Left ventricle myocardium inferior (tissue), 1 donor: ENCODE data around the gene MYT1. TPM values are rescaled to one million over a fixed set of nuclear protein-coding genes. Genes with fewer than 3 reads are reported as not detected.

Source experiments
- DNase-seq: peaks from one replicate; pipeline ENCODE4 v3.0.0-alpha.2; 2020
- H3K27ac ChIP-seq: fragments of 200-600 bp; replicated peaks from 2 replicates; pipeline ENCODE4 v1.8.0; 2021
- H3K27me3 ChIP-seq: fragments of 200-600 bp; 2 replicates; pipeline ENCODE4 v1.8.0; 2021; ENCODE audit warnings: low read depth
- H3K36me3 ChIP-seq: fragments of 200-600 bp; 2 replicates; pipeline ENCODE4 v1.8.0; 2021
- H3K4me1 ChIP-seq: fragments of 200-600 bp; 2 replicates; pipeline ENCODE4 v1.8.0; 2021
- H3K4me3 ChIP-seq: fragments of 200-600 bp; 2 replicates; pipeline ENCODE4 v1.8.0; 2021; ENCODE audit warnings: mild to moderate bottlenecking, moderate library complexity
- H3K9me3 ChIP-seq: fragments of 200-600 bp; replicated peaks from 2 replicates; pipeline ENCODE4 v1.8.0; 2021
- CTCF ChIP-seq: fragments of 200-600 bp; IDR thresholded peaks from 2 replicates; pipeline ENCODE4 v1.8.0; 2021; ENCODE audit warnings: antibody characterized with exemption, mild to moderate bottlenecking, borderline replicate concordance
- intact Hi-C: fragments of 100-400 bp; cut with micrococcal nuclease; formaldehyde crosslinking; loops from one replicate; pipeline ENCODE4 v1.11.0; 2022
- total RNA-seq: library from RNA; stranded (reverse); fragmentation: NEBNext Ultra II Directional; extraction: Animal tissue kit (Norgen Biotek cat#: 25700); gene quantifications from one replicate; pipeline ENCODE4 v1.2.1, GENCODE V29; 2021
- donor health status: DM: no; HTN: yes; CAD: no; lungs with severe emphysema.

The MYT1 gene
- total RNA-seq, 1 donor from 2014 or later, result 0.11 TPM

DNA sequence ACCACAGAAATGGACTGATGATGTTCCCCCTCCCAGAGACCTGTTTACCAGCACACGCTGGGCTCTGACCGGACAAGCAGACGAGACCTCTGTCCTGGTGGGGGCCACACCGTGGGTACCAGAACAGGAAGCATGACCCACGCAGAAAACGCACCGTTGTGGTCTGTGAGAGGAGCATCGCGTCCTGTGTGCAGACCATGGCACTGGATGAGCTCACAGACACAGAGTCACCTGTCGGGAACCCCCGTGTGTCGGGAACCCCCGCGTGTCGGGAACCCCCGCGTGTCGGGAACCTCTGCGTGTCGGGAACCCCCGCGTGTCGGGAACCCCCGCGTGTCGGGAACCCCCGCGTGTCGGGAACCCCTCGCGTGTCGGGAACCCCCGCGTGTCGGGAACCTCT, 37.4 kb downstream of the MYT1 start:
- H3K36me3 ChIP-seq, result no peaks in the 10 kb centered on the region
- TF ChIP-seq CTCF, result no peak
- no peaks in the 10 kb centered on the region for H3K4me1 ChIP-seq
- H3K27me3 ChIP-seq, result peaks cover 74% of the 10 kb centered on the region
- no peaks in the 10 kb centered on the region for H3K9me3 ChIP-seq
- no peak for DNase-seq
- H3K27ac ChIP-seq, result no peak overlapping the region
- intact Hi-C loops, result no loop called here
- no peak overlapping the region for H3K4me3 ChIP-seq

- H3K9me3 ChIP-seq, result no peaks in the 10 kb centered on the region
- no peak for TF ChIP-seq CTCF
- no peaks in the 10 kb centered on the region for H3K36me3 ChIP-seq
- H3K4me3 ChIP-seq, result no peak overlapping the region
- peaks cover 61% of the 10 kb centered on the region for H3K27me3 ChIP-seq
- H3K27ac ChIP-seq, result no peak overlapping the region
- no peaks in the 10 kb centered on the region for H3K4me1 ChIP-seq
- DNase-seq, result no peak
- intact Hi-C loops, result no loop called here
Observed at GRCh38 chr20:64203037-64203777, 39.0 kb downstream of the MYT1 start.

DNA sequence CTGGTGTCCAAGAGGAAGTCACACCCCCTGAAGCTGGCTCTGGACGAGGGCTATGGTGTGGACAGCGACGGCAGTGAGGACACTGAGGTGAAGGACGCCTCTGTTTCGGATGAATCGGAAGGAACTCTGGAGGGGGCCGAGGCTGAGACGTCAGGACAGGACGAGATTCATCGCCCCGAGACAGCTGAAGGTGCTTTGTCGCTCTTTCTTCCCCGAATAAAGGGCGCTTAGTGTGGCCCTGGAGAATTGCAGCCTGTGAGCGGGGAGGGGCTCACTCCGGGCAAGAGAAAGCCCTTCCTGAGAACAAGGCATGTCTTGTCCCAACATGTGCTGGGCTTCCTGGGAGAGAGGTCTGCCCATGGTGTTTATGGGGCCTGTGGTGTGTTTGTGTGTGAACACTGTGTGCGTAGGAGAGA, 41.4 kb downstream of the MYT1 start:
- Histone ChIP-seq H3K4me3 (no peak overlapping the region), H3K27me3 (peaks cover 39% of the 10 kb centered on the region), H3K27ac (no peak overlapping the region), H3K9me3 (no peaks in the 10 kb centered on the region), H3K4me1 (no peaks in the 10 kb centered on the region), H3K36me3 (no peaks in the 10 kb centered on the region)
- no peak for DNase-seq
- no peak for TF ChIP-seq CTCF
- intact Hi-C loops, result no loop called here

- DNase-seq, result no peak
- no peaks in the 10 kb centered on the region for H3K36me3 ChIP-seq
- H3K9me3 ChIP-seq, result no peaks in the 10 kb centered on the region
- H3K27me3 ChIP-seq, result peaks cover 33% of the 10 kb centered on the region
- H3K27ac ChIP-seq, result no peak overlapping the region
- no peak overlapping the region for H3K4me3 ChIP-seq
- intact Hi-C loops, result no loop called here
- H3K4me1 ChIP-seq, result peaks cover 1% of the 10 kb centered on the region
- TF ChIP-seq CTCF, result no peak
Observed at GRCh38 chr20:64206614-64207013, 42.4 kb downstream of the MYT1 start.

- Histone ChIP-seq H3K27me3 (peaks cover 25% of the 10 kb centered on the region), H3K27ac (no peak overlapping the region), H3K4me1 (peaks cover 13% of the 10 kb centered on the region), H3K4me3 (no peak overlapping the region), H3K9me3 (no peaks in the 10 kb centered on the region), H3K36me3 (no peaks in the 10 kb centered on the region)
- intact Hi-C loops, result no loop called here
- no peak for TF ChIP-seq CTCF
- no peak for DNase-seq
Observed at GRCh38 chr20:64207641-64208590, 43.7 kb downstream of the MYT1 start.
